ENCODE measurements around the gene C3orf18.

Gene C3orf18

GRCh38 chr3:50582083-50582482 lies 14.5 kb upstream of the C3orf18 start:
- DNase-seq (ENCODE audit: low read depth, low spot score) = no peak
- H3K27ac ChIP-seq = no peak overlapping the region

- DNase-seq (ENCODE audit: low read depth, low spot score) = no peak
- H3K27ac ChIP-seq = no peak overlapping the region
Measured at GRCh38 chr3:50581459-50581842, 13.9 kb upstream of the C3orf18 start.

GRCh38 chr3:50580683-50581458 lies 13.3 kb upstream of the C3orf18 start:
- no peak for DNase-seq (ENCODE audit: low read depth, low spot score)

GRCh38 chr3:50577348-50577747 lies 9.8 kb upstream of the C3orf18 start:
- H3K27ac ChIP-seq = no peak overlapping the region
- no peak for DNase-seq (ENCODE audit: low read depth, low spot score)

More at GRCh38 chr3:50580683-50581458, 13.3 kb upstream of the C3orf18 start:
- no peak overlapping the region for H3K27ac ChIP-seq

GRCh38 chr3:50575372-50575771 lies 7.8 kb upstream of the C3orf18 start:
- DNase-seq (ENCODE audit: low read depth, low spot score) = no peak
- no peak overlapping the region for H3K27ac ChIP-seq

- DNase-seq (ENCODE audit: low read depth, low spot score) = no peak
- H3K27ac ChIP-seq = no peak overlapping the region
Measured at GRCh38 chr3:50574444-50574831, 6.9 kb upstream of the C3orf18 start.

- no peak overlapping the region for H3K27ac ChIP-seq
- no peak for DNase-seq (ENCODE audit: low read depth, low spot score)
Measured at GRCh38 chr3:50573566-50574443, 6.3 kb upstream of the C3orf18 start.

- DNase-seq (ENCODE audit: low read depth, low spot score) = no peak
- no peak overlapping the region for H3K27ac ChIP-seq
Measured at GRCh38 chr3:50572801-50573371, 5.3 kb upstream of the C3orf18 start.

GRCh38 chr3:50572158-50572557 lies 4.6 kb upstream of the C3orf18 start:
- no peak overlapping the region for H3K27ac ChIP-seq

GRCh38 chr3:50571486-50571885 lies 3.9 kb upstream of the C3orf18 start:
- no peak for DNase-seq (ENCODE audit: low read depth, low spot score)
- H3K27ac ChIP-seq = no peak overlapping the region

More at GRCh38 chr3:50572158-50572557, 4.6 kb upstream of the C3orf18 start:
- DNase-seq (ENCODE audit: low read depth, low spot score) = no peak

- H3K27ac ChIP-seq = no peak overlapping the region
Measured at GRCh38 chr3:50570508-50571279, 3.1 kb upstream of the C3orf18 start.

GRCh38 chr3:50568947-50569749 lies 1.6 kb upstream of the C3orf18 start, which contains the start of gene HEMK1:
Gene HEMK1, plus strand, starts transcription at chr3:50569522. Its CDS starts 1,583 bp downstream, at chr3:50571105.
- peak within 1 kb of the TSS; percentile 75 for H3K27ac ChIP-seq
- peak; percentile 60 for DNase-seq (ENCODE audit: low read depth, low spot score)

More at GRCh38 chr3:50570508-50571279, 3.1 kb upstream of the C3orf18 start:
- no peak for DNase-seq (ENCODE audit: low read depth, low spot score)

GRCh38 chr3:50567011-50567385 lies 549 bp downstream of the C3orf18 start:
- H3K27ac ChIP-seq = no peak overlapping the region
- no peak for DNase-seq (ENCODE audit: low read depth, low spot score)

- H3K27ac ChIP-seq = no peak overlapping the region
- no peak for DNase-seq (ENCODE audit: low read depth, low spot score)
Measured at GRCh38 chr3:50564321-50564720, 3.2 kb downstream of the C3orf18 start.

- H3K27ac ChIP-seq = no peak overlapping the region
- no peak for DNase-seq (ENCODE audit: low read depth, low spot score)
Measured at GRCh38 chr3:50563867-50564266, 3.7 kb downstream of the C3orf18 start.

GRCh38 chr3:50562861-50563260 lies 4.7 kb downstream of the C3orf18 start:
- peak; percentile 54 for DNase-seq (ENCODE audit: low read depth, low spot score)
- H3K27ac ChIP-seq = no peak overlapping the region

- H3K27ac ChIP-seq = no peak overlapping the region
- no peak for DNase-seq (ENCODE audit: low read depth, low spot score)
Measured at GRCh38 chr3:50559702-50560101, 7.8 kb downstream of the C3orf18 start.

GRCh38 chr3:50557915-50558314 lies 9.6 kb downstream of the C3orf18 start:
- no peak for DNase-seq (ENCODE audit: low read depth, low spot score)
- H3K27ac ChIP-seq = no peak overlapping the region

- no peak for DNase-seq (ENCODE audit: low read depth, low spot score)
Measured at GRCh38 chr3:50557106-50557505, 10.4 kb downstream of the C3orf18 start.

More at GRCh38 chr3:50557106-50557505, 10.4 kb downstream of the C3orf18 start:
- no peak overlapping the region for H3K27ac ChIP-seq
